Measurements from ENCODE around the gene KDELR3. TPM values are rescaled to one million over a fixed set of nuclear protein-coding genes. Genes with fewer than 3 reads are reported as not detected.

Gene KDELR3
- total and polyA plus RNA-seq, 12 donors: 3.7 to 18.0 (median 8.7) TPM

- no peak for TF ChIP-seq CTCF (IDR thresholded peaks at IDR 0.05)
- no peak for TF ChIP-seq POLR2A (IDR thresholded peaks at IDR 0.05)
- Histone ChIP-seq H3K4me1 (replicated peaks in 1 of 2) (no peaks in the 10 kb centered on the region), H3K27ac (no peak overlapping the region), H3K36me3 (replicated peaks in 1 of 2) (no peaks in the 10 kb centered on the region), H3K27me3 (no peaks in the 10 kb centered on the region), H3K9me3 (replicated peaks in 1 of 3) (no peaks in the 10 kb centered on the region), H3K4me3 (no peak overlapping the region)
- no peak for DNase-seq
- intact Hi-C loops (cut with DNase I): no loop called here
- WGBS, 4 donors: 88 to 94% (median 93%) methylated on average over 10 to 12 of the region's 12 CpGs
Observed at GRCh38 chr22:38424525-38425080, 43.3 kb upstream of the KDELR3 start.

- WGBS, 4 donors: 67 to 91% (median 81%) methylated on average over 3 to 17 of the region's 17 CpGs
- Histone ChIP-seq H3K4me1 (replicated peaks in 1 of 2) (no peaks in the 10 kb centered on the region), H3K27me3 (no peaks in the 10 kb centered on the region), H3K27ac (no peak overlapping the region), H3K9me3 (replicated peaks in 1 of 3) (no peaks in the 10 kb centered on the region), H3K36me3 (replicated peaks in 1 of 2) (no peaks in the 10 kb centered on the region), H3K4me3 (no peak overlapping the region)
- no peak for DNase-seq
- no peak for TF ChIP-seq POLR2A (IDR thresholded peaks at IDR 0.05)
- no peak for TF ChIP-seq CTCF (IDR thresholded peaks at IDR 0.05)
- intact Hi-C loops (cut with DNase I): no loop called here
Observed at GRCh38 chr22:38426628-38427027, 41.3 kb upstream of the KDELR3 start.

GRCh38 chr22:38427465-38427864, 40.4 kb upstream of the KDELR3 start:
- Histone ChIP-seq H3K9me3 (replicated peaks in 1 of 3) (no peaks in the 10 kb centered on the region), H3K36me3 (replicated peaks in 1 of 2) (no peaks in the 10 kb centered on the region), H3K4me3 (no peak overlapping the region), H3K27me3 (no peaks in the 10 kb centered on the region), H3K4me1 (replicated peaks in 1 of 2) (no peaks in the 10 kb centered on the region), H3K27ac (no peak overlapping the region)
- WGBS, 4 donors: 95 to 97% (median 97%) methylated on average over 25 to 36 of the region's 36 CpGs
- intact Hi-C loops (cut with DNase I): no loop called here
- DNase-seq: no peak
- TF ChIP-seq POLR2A (IDR thresholded peaks at IDR 0.05): no peak

GRCh38 chr22:38427940-38428339, 40.0 kb upstream of the KDELR3 start:
- H3K36me3 ChIP-seq (replicated peaks in 1 of 2): no peaks in the 10 kb centered on the region
- no peaks in the 10 kb centered on the region for H3K27me3 ChIP-seq
- no peak for DNase-seq
- intact Hi-C loops (cut with DNase I): no loop called here
- H3K4me1 ChIP-seq (replicated peaks in 1 of 2): no peaks in the 10 kb centered on the region
- no peak overlapping the region for H3K27ac ChIP-seq
- 96 to 98% (median 96%) methylated on average over 28 to 31 of the region's 31 CpGs for WGBS, 4 donors
- no peaks in the 10 kb centered on the region for H3K9me3 ChIP-seq (replicated peaks in 1 of 3)
- H3K4me3 ChIP-seq: no peak overlapping the region
- TF ChIP-seq POLR2A (IDR thresholded peaks at IDR 0.05) (no peak), CTCF (IDR thresholded peaks at IDR 0.05) (no peak)

GRCh38 chr22:38428714-38429113, 39.2 kb upstream of the KDELR3 start:
- no peaks in the 10 kb centered on the region for H3K9me3 ChIP-seq (replicated peaks in 1 of 3)
- no peak for TF ChIP-seq POLR2A (IDR thresholded peaks at IDR 0.05)
- TF ChIP-seq CTCF (IDR thresholded peaks at IDR 0.05): no peak
- WGBS, 4 donors: 77 to 93% (median 87%) methylated on average over 2 of the region's 2 CpGs
- H3K27me3 ChIP-seq: no peaks in the 10 kb centered on the region
- no peak overlapping the region for H3K27ac ChIP-seq
- no peaks in the 10 kb centered on the region for H3K4me1 ChIP-seq (replicated peaks in 1 of 2)
- no peaks in the 10 kb centered on the region for H3K36me3 ChIP-seq (replicated peaks in 1 of 2)
- H3K4me3 ChIP-seq: no peak overlapping the region
- DNase-seq: no peak
- intact Hi-C loops (cut with DNase I): no loop called here
